H1 (cell line): ENCODE data around the gene C13orf42. TPM values are rescaled to one million over a fixed set of nuclear protein-coding genes. Genes with fewer than 3 reads are reported as not detected.

Experiments
- CTCF ChIA-PET: fragments of 300-600 bp; sonication (Branson Sonifier 250); formaldehyde crosslinking; loops from one replicate; lab custom pipeline; 2021; ENCODE audit not compliant: partially characterized antibody; lab: Charles Lee
- POLR2A ChIA-PET: fragments of 300-600 bp; sonication (Branson Sonifier 250); formaldehyde crosslinking; loops from one replicate; lab custom pipeline; 2021; ENCODE audit warnings: inconsistent platforms; ENCODE audit not compliant: partially characterized antibody; lab: Charles Lee
- DNase-seq, 2 experiments: peaks; one replicate each; pipeline versions ENCODE4 v3.0.0 to v3.0.0-alpha.2; 2010 to 2022; ENCODE audit warnings: low spot score in 2 of 2, low read depth in 1 of 2, mixed read lengths in 1 of 2
- FAIRE-seq: peaks from 2 replicates; lab custom pipeline; 2011; peaks lifted over from hg19 to GRCh38; lab: Jason Lieb, UNC
- H2AFZ ChIP-seq: 2 replicates; pipeline ENCODE4 v1.8.1; 2012; ENCODE audit warnings: low read length, inconsistent platforms
- H2AK5ac ChIP-seq: 2 replicates; pipeline ENCODE4 v1.6.1; 2013; ENCODE audit warnings: low read depth, low read length
- H2BK120ac ChIP-seq: replicated peaks from 2 replicates; pipeline ENCODE3; 2013; ENCODE audit warnings: low read depth, low read length, inconsistent platforms
- H2BK12ac ChIP-seq: 2 replicates; pipeline ENCODE4 v1.6.1; 2013; ENCODE audit warnings: low read depth, low read length
- H2BK15ac ChIP-seq: 2 replicates; pipeline ENCODE4 v1.6.1; 2013; ENCODE audit warnings: low read length
- H2BK20ac ChIP-seq: 2 replicates; pipeline ENCODE4 v1.6.1; 2013; ENCODE audit warnings: low read length
- H2BK5ac ChIP-seq: 2 replicates; pipeline ENCODE4 v1.6.1; 2013; ENCODE audit warnings: low read depth, low read length
- H3K14ac ChIP-seq: 2 replicates; pipeline ENCODE4 v1.6.1; 2013; ENCODE audit warnings: inconsistent platforms; ENCODE audit not compliant: insufficient read length
- H3K18ac ChIP-seq: 2 replicates; pipeline ENCODE4 v1.6.1; 2013; ENCODE audit warnings: low read length; ENCODE audit errors: extremely low read depth
- H3K23ac ChIP-seq: 2 replicates; pipeline ENCODE4 v1.6.1; 2013; ENCODE audit warnings: inconsistent platforms; ENCODE audit not compliant: insufficient read length
- H3K23me2 ChIP-seq: 2 replicates; pipeline ENCODE4 v1.6.1; 2013; ENCODE audit warnings: low read depth, low read length
- H3K27ac ChIP-seq: 2 replicates; pipeline ENCODE4 v1.6.1; 2011; ENCODE audit warnings: low read depth, low read length, inconsistent platforms
- H3K27me3 ChIP-seq, 4 experiments: replicated peaks in 1 of 4; 1 replicate in 1 of 4; 2 replicates in 3 of 4; pipeline versions ENCODE4 v1.6.1 to v1.8.1; 2011 to 2013; ENCODE audit warnings: low read length in 3 of 4, mild to moderate bottlenecking in 3 of 4, inconsistent platforms in 2 of 4, mixed read lengths in 2 of 4, moderate library complexity in 1 of 4; ENCODE audit not compliant: control insufficient read depth in 3 of 4, insufficient read depth in 3 of 4; ENCODE audit errors: extremely low read depth in 1 of 4
- H3K36me3 ChIP-seq, 4 experiments: 2 replicates each; pipeline versions ENCODE4 v1.6.1 to v1.8.1; 2011 to 2013; ENCODE audit warnings: mild to moderate bottlenecking in 4 of 4, low read length in 3 of 4, moderate library complexity in 2 of 4, control low read depth in 1 of 4, inconsistent platforms in 1 of 4; ENCODE audit not compliant: insufficient read depth in 4 of 4, control insufficient read depth in 2 of 4
- H3K4ac ChIP-seq: replicated peaks from 2 replicates; pipeline ENCODE3; 2013; ENCODE audit warnings: low read length, low read depth, mixed read lengths, inconsistent platforms; ENCODE audit not compliant: insufficient read length
- H3K4me1 ChIP-seq, 4 experiments: replicated peaks in 1 of 4; 1 replicate in 1 of 4; 2 replicates in 3 of 4; pipeline versions ENCODE4 v1.6.1 to v1.8.1; 2011 to 2013; ENCODE audit warnings: low read length in 3 of 4, inconsistent platforms in 2 of 4, mixed read lengths in 1 of 4; ENCODE audit not compliant: insufficient read depth in 4 of 4, control insufficient read depth in 3 of 4
- H3K4me2 ChIP-seq, 2 experiments: 2 replicates each; pipeline versions ENCODE4 v1.6.1 to v1.8.1; 2011 to 2013; ENCODE audit warnings: low read depth in 2 of 2, low read length in 2 of 2, control low read depth in 1 of 2, inconsistent platforms in 1 of 2, mild to moderate bottlenecking in 1 of 2; ENCODE audit not compliant: insufficient read depth in 1 of 2
- H3K4me3 ChIP-seq, 4 experiments: fragments of 200-600, 300-600 bp in 1 of 4; sonication (generic), shearing (Covaris generic), sonication (Bioruptor Twin) in 1 of 4; 2 replicates each; pipeline versions ENCODE4 v1.5.1 to v1.8.1; 2011 to 2016; ENCODE audit warnings: low read length in 4 of 4, low read depth in 3 of 4, control low read depth in 2 of 4, inconsistent platforms in 2 of 4, mild to moderate bottlenecking in 2 of 4, mixed read lengths in 1 of 4, moderate library complexity in 1 of 4; ENCODE audit not compliant: insufficient read depth in 2 of 4; ENCODE audit errors: extremely low read depth in 1 of 4
- H3K56ac ChIP-seq: replicated peaks from 2 replicates; pipeline ENCODE3; 2013; ENCODE audit warnings: low read depth, mild to moderate bottlenecking, mixed read lengths, low read length, inconsistent platforms; ENCODE audit not compliant: insufficient read length
- H3K79me1 ChIP-seq: 2 replicates; pipeline ENCODE4 v1.6.1; 2013; ENCODE audit warnings: low read depth, low read length, control low read depth
- H3K79me2 ChIP-seq, 2 experiments: 2 replicates each; pipeline versions ENCODE4 v1.6.1 to v1.8.1; 2012 to 2013; ENCODE audit warnings: low read length in 2 of 2, mild to moderate bottlenecking in 2 of 2, inconsistent platforms in 1 of 2; ENCODE audit not compliant: insufficient read depth in 2 of 2, control insufficient read depth in 1 of 2
- H3K9ac ChIP-seq, 4 experiments: replicated peaks in 1 of 4; 1 replicate in 1 of 4; 2 replicates in 3 of 4; pipeline versions ENCODE4 v1.6.1 to v1.8.1; 2011 to 2013; ENCODE audit warnings: low read depth in 3 of 4, low read length in 3 of 4, control low read depth in 2 of 4, mild to moderate bottlenecking in 2 of 4, moderate library complexity in 2 of 4, inconsistent platforms in 1 of 4; ENCODE audit errors: extremely low read depth in 1 of 4
- H3K9me3 ChIP-seq, 2 experiments: 2 replicates each; pipeline versions ENCODE4 v1.6.1 to v1.8.1; 2012 to 2013; ENCODE audit warnings: mild to moderate bottlenecking in 2 of 2, moderate library complexity in 2 of 2, control low read depth in 1 of 2, inconsistent platforms in 1 of 2, low read depth in 1 of 2, low read length in 1 of 2, mixed read lengths in 1 of 2; ENCODE audit not compliant: insufficient read depth in 2 of 2
- H4K20me1 ChIP-seq, 2 experiments: replicated peaks in 1 of 2; 2 replicates each; pipeline versions ENCODE3 to v1.8.1; 2011 to 2013; ENCODE audit warnings: inconsistent platforms in 2 of 2, low read length in 2 of 2, mild to moderate bottlenecking in 1 of 2; ENCODE audit not compliant: insufficient read depth in 2 of 2, control insufficient read depth in 1 of 2
- H4K5ac ChIP-seq: 2 replicates; pipeline ENCODE4 v1.6.1; 2013; ENCODE audit warnings: low read length, low read depth, mixed read lengths, inconsistent platforms; ENCODE audit not compliant: insufficient read length
- H4K8ac ChIP-seq: 2 replicates; pipeline ENCODE4 v1.8.0; 2013; ENCODE audit warnings: mild to moderate bottlenecking, moderate library complexity, low read length, inconsistent platforms; ENCODE audit not compliant: insufficient read depth; ENCODE audit errors: extremely low read depth
- H4K91ac ChIP-seq: replicated peaks from 2 replicates; pipeline ENCODE3; 2013; ENCODE audit warnings: low read length, mixed read lengths, inconsistent platforms; ENCODE audit not compliant: insufficient read length
- BRCA1 ChIP-seq: IDR thresholded peaks from 2 replicates; pipeline ENCODE4 v1.6.1; 2012; ENCODE audit warnings: low read depth, low read length, improper control_type of control experiment
- CTBP2 ChIP-seq: IDR thresholded peaks from 2 replicates; pipeline ENCODE4 v1.7.0; 2011; ENCODE audit warnings: borderline replicate concordance, mild to moderate bottlenecking, moderate library complexity, mixed read lengths, low read length; ENCODE audit not compliant: insufficient read depth, insufficient read length
- HDAC6 ChIP-seq: IDR thresholded peaks from one replicate; pipeline ENCODE4 v1.7.1; 2012; ENCODE audit warnings: low read depth, mild to moderate bottlenecking, inconsistent platforms, low read length, moderate library complexity
- KDM4A ChIP-seq: IDR thresholded peaks from one replicate; pipeline ENCODE4 v1.7.1; 2012; ENCODE audit warnings: low read depth, mild to moderate bottlenecking, moderate library complexity, low read length, inconsistent platforms; ENCODE audit not compliant: severe bottlenecking
- MAFK ChIP-seq: IDR thresholded peaks from 2 replicates; pipeline ENCODE4 v1.6.1; 2012; ENCODE audit warnings: low read depth, mild to moderate bottlenecking, improper control_type of control experiment, low read length
- RBBP5 ChIP-seq: IDR thresholded peaks from 2 replicates; pipeline ENCODE4 v1.7.1; 2012; ENCODE audit warnings: low read depth, mild to moderate bottlenecking, inconsistent platforms, low read length, moderate library complexity, borderline replicate concordance
- WGBS, 2 experiments: shearing (Covaris generic) in 1 of 2; methylation state at CpG; one replicate each; pipeline versions ENCODE4 v1.1.6 to v1.1.7; 2013 to 2015; ENCODE audit warnings: low lambda C conversion rate in 2 of 2, mixed read lengths in 2 of 2, inconsistent platforms in 1 of 2, low coverage in 1 of 2, missing lambda C conversion rate in 1 of 2; ENCODE audit not compliant: insufficient replicate concordance in 2 of 2, insufficient coverage in 1 of 2, insufficient read length in 1 of 2; ENCODE audit errors: extremely low coverage in 1 of 2, missing lambda C conversion rate in 1 of 2; 5-methylcytosine and 5-hydroxymethylcytosine counted together
- polyA plus RNA-seq, 7 experiments: library from polyadenylated mRNA; depleted of rRNA in 3 of 7; stranded (reverse) in 5 of 7; unstranded in 2 of 7; fragments of >200 nt in 5 of 7; fragments of 200-250 nt in 2 of 7; gene quantifications; 1 replicate in 5 of 7; 2 replicates in 1 of 7; 4 replicates in 1 of 7; pipeline versions ENCODE4 v1.2.1 to v1.2.3, GENCODE V29; 2011 to 2013; ENCODE audit warnings: missing spikeins in 2 of 7, mixed read lengths in 2 of 7
- total RNA-seq: library from RNA; stranded (reverse); fragmentation: NEBNext Ultra II Directional; extraction: Animal tissue kit (Norgen Biotek cat#: 25700); gene quantifications from 2 replicates; pipeline ENCODE4 v1.2.1, GENCODE V29; 2021
- TF ChIP-seq, protein P1 (sequence below): IDR thresholded peaks from 2 replicates; pipeline ENCODE4 v1.6.1; 2012; ENCODE audit warnings: inconsistent platforms

Gene C13orf42
- total and polyA plus RNA-seq, 2 of the 8 experiments (the other 6 are each of a cell fraction or from before 2014, with no cell fraction given) = 9.9 to 10.1 TPM

DNA sequence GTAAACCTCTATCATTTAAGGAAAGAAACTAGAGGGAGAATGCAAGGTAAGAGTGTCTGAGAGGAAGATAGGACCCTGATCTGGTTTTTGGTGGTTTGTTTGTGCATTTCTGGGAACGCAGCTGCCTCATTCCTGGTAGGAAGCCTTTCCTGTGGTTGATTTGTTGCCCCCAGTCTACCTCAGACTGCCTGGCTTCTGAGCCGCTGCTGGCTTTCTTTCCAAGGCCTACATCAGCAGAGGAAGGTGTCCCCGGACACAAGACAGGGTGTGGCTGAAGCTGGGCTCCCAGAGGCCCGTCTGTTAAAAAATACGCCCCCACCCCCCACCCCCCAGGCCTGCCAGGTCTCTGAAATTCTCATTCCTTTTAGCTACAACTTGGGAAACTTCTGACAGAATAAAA, 42.6 kb downstream of the C13orf42 start:
- no peak overlapping the region for H3K9ac ChIP-seq
- H3K18ac ChIP-seq = no peak overlapping the region
- no peak overlapping the region for H2BK5ac ChIP-seq
- H3K79me1 ChIP-seq = no peaks in the 10 kb centered on the region
- H3K27me3 ChIP-seq = no peaks in the 10 kb centered on the region; a peak in 1 of 7 replicates
- no peak overlapping the region for H3K14ac ChIP-seq
- H4K20me1 ChIP-seq = no peaks in the 10 kb centered on the region
- no peak overlapping the region for H3K23ac ChIP-seq
- no peak overlapping the region for H3K4me2 ChIP-seq
- H4K5ac ChIP-seq = no peak overlapping the region
- H3K4me3 ChIP-seq = no peak overlapping the region
- no peak overlapping the region for H3K4ac ChIP-seq
- DNase-seq (no peak), FAIRE-seq (no peak)
- ChIA-PET POLR2A (interaction anchor here (0.9 kb wide), 1 partner anchor 153 kb away, joined by 3 read pairs; no protein-coding TSS in a partner anchor), CTCF (interaction anchor here (0.6 to 4.9 kb wide), 28 partner anchors 11 to 1199 kb away, joined by 3 to 50 read pairs (median 4); no protein-coding TSS in a partner anchor)
- H2BK15ac ChIP-seq = no peak overlapping the region
- no peaks in the 10 kb centered on the region; the same call in 1 of the 2 replicates for H3K23me2 ChIP-seq
- no peaks in the 10 kb centered on the region for H3K36me3 ChIP-seq
- TF ChIP-seq, protein P1, sequence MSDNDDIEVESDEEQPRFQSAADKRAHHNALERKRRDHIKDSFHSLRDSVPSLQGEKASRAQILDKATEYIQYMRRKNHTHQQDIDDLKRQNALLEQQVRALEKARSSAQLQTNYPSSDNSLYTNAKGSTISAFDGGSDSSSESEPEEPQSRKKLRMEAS = no peak
- TF ChIP-seq BRCA1 (no peak), RBBP5 (no peak), KDM4A (no peak), CTBP2 (no peak), HDAC6 (no peak), MAFK (no peak)
- peaks cover 0 to 3% (median 2%) of the 10 kb centered on the region in 4 experiments; a peak in 3 of 7 replicates for H3K4me1 ChIP-seq
- H3K79me2 ChIP-seq = no peaks in the 10 kb centered on the region
- H2BK12ac ChIP-seq = no peak overlapping the region
- H3K9me3 ChIP-seq = no peaks in the 10 kb centered on the region
- no peak overlapping the region for H2BK20ac ChIP-seq
- no peak overlapping the region for H2BK120ac ChIP-seq
- H4K91ac ChIP-seq = no peak overlapping the region
- H2AK5ac ChIP-seq = no peak overlapping the region
- no peak overlapping the region for H3K27ac ChIP-seq
- peak overlapping the region; percentile 17; the same call in 1 of the 2 replicates for H2AFZ ChIP-seq
- H4K8ac ChIP-seq = no peak overlapping the region
- WGBS, 2 experiments = 66% methylated on average over 5 of the region's 5 CpGs; no CpG with 5 or more reads in 1 of the 2 experiments
- no peak overlapping the region for H3K56ac ChIP-seq
